MG63 (cell line): ENCODE data around the gene SOWAHA. TPM values are rescaled to one million over a fixed set of nuclear protein-coding genes. Genes with fewer than 3 reads are reported as not detected.
A peak's percentile ranks its signal among the peaks of the same experiment; 100 is the strongest.
"Not testable (repeated sequence)": the region's sequence is repeated elsewhere in the genome, so short reads cannot be mapped to it uniquely, and the experiment has no call there.

Experiments
- DNase-seq: peaks from one replicate; pipeline ENCODE4 v3.0.0-alpha.2; 2020
- H3K27me3 ChIP-seq: fragments of 250-450 bp; sonication (Bioruptor Pico); 2 replicates; pipeline ENCODE4 v1.5.1; 2020; ENCODE audit warnings: mild to moderate bottlenecking, moderate library complexity
- H3K36me3 ChIP-seq: fragments of 250-450 bp; sonication (Bioruptor Pico); 2 replicates; pipeline ENCODE4 v1.5.1; 2020; ENCODE audit warnings: mild to moderate bottlenecking, moderate library complexity
- H3K4me3 ChIP-seq: fragments of 250-450 bp; sonication (Bioruptor Pico); 2 replicates; pipeline ENCODE4 v1.5.1; 2020; ENCODE audit warnings: mild to moderate bottlenecking, moderate library complexity
- H3K9me3 ChIP-seq: fragments of 250-450 bp; sonication (Bioruptor Pico); 2 replicates; pipeline ENCODE4 v1.5.1; 2020; ENCODE audit warnings: mild to moderate bottlenecking, moderate library complexity
- total RNA-seq: library from RNA; depleted of rRNA; stranded (reverse); fragments of >200 nt; shearing (Covaris generic); gene quantifications from 2 replicates; pipeline ENCODE4 v1.2.3, GENCODE V29; 2014; ENCODE audit warnings: low replicate concordance; rRNA removed

The SOWAHA gene
- total RNA-seq, 1 experiment from 2014 or later: not detected

DNA sequence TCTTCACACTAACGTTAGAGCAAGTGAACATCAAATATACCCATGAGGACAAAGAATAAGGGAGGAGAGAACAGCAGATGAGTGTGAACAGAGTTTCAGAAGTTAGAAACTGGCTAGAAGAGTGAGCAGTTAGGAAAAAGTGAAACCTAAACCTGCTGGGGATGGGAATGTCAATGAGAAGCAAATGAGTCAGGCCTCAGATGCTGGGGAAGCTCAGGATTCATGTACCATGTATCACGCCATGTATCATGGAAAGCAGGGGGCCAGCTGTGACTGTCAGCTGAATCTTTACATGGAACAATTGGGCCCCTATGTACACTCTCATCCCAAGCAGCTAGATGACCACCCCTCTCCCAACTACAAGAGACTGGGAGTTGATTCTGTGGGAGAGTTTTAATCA is 37.0 kb downstream of the SOWAHA start:
- H3K36me3 ChIP-seq: no peaks in the 10 kb centered on the region

GRCh38 chr5:132853323-132853722 is 40.2 kb downstream of the SOWAHA start:
- no peak for DNase-seq

More for the DNA sequence above, 37.0 kb downstream of the SOWAHA start:
- Histone ChIP-seq H3K27me3 (no peaks in the 10 kb centered on the region), H3K4me3 (no peak overlapping the region), H3K9me3 (no peaks in the 10 kb centered on the region)
- no peak for DNase-seq

GRCh38 chr5:132853790-132854189 is 40.7 kb downstream of the SOWAHA start:
- Histone ChIP-seq H3K36me3 (no peaks in the 10 kb centered on the region), H3K9me3 (no peaks in the 10 kb centered on the region), H3K4me3 (no peak overlapping the region), H3K27me3 (no peaks in the 10 kb centered on the region)
- DNase-seq: no peak

More at GRCh38 chr5:132853323-132853722, 40.2 kb downstream of the SOWAHA start:
- Histone ChIP-seq H3K27me3 (no peaks in the 10 kb centered on the region), H3K36me3 (no peaks in the 10 kb centered on the region), H3K4me3 (no peak overlapping the region), H3K9me3 (no peaks in the 10 kb centered on the region)

DNA sequence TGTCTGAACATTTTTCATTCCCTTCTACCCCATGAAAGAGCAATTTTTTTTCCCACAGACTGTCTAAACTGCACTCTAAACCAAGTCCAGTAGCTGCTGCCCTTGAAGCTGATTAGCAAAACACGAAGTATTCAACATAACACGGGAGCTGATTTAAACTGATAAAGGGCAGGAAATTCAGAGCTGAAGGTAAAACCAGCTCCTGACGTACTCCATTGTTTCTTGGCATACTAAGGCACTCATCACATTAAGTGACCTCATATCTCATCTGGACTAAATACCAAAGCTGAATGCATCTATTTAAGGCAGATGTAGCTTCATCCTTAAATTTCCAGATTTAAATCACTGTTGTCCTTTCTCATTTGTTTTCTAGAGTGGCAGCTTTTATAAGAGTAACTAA is 41.2 kb downstream of the SOWAHA start:
- no peak for DNase-seq
- Histone ChIP-seq H3K36me3 (no peaks in the 10 kb centered on the region), H3K4me3 (no peak overlapping the region), H3K9me3 (no peaks in the 10 kb centered on the region), H3K27me3 (no peaks in the 10 kb centered on the region)

DNA sequence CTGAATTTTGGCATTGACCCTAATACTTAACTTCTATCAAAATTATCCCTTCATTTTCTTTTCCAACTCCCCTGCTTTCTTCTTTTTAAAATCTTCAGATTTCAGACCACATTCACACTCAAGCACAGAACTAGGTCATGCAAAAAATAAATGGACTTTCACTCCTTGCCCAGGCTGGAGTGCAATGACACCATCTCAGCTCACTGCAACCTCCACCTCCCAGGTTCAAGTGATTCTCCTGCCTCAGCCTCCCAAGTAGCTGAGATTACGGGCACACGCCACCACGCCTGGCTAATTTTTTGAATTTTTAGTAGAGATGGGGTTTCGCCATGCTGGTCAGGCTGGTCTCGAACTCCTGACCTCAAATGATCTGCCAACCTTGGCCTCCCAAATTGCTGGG is 41.9 kb downstream of the SOWAHA start:
- H3K4me3 ChIP-seq, H3K27me3 ChIP-seq, DNase-seq, H3K9me3 ChIP-seq, H3K36me3 ChIP-seq: not testable (repeated sequence)

GRCh38 chr5:132856011-132856410 is 42.9 kb downstream of the SOWAHA start:
- DNase-seq: no peak
- Histone ChIP-seq H3K4me3 (no peak overlapping the region), H3K9me3 (no peaks in the 10 kb centered on the region), H3K36me3 (no peaks in the 10 kb centered on the region), H3K27me3 (no peaks in the 10 kb centered on the region)

DNA sequence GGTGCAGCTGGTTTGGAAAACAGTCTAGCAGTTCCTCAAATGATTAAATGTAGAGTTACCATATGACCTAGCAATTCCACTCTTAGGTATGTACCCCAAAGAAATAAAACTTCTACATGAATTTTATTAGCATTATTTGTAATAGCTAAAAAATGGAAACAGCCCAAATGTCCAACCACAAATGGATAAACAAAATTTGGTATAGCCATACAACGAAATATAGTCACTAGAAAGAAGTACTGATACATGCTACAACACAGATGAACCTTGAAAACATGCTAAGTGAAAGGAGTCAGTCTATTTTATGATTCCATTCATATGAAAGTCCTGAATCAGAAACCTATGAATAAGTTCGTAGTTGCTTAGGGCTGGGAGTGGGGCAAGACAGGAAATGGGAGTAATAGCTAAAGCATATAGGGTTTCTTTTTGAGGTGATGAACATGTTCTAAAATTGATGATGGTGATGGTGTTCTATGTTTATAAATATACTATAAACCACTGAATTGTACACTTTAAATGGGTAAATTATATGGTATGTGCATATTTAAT is 46.9 kb downstream of the SOWAHA start:
- no peaks in the 10 kb centered on the region for H3K27me3 ChIP-seq
- DNase-seq: no peak
- H3K9me3 ChIP-seq: no peaks in the 10 kb centered on the region
- H3K36me3 ChIP-seq: no peaks in the 10 kb centered on the region
- no peak overlapping the region for H3K4me3 ChIP-seq

DNA sequence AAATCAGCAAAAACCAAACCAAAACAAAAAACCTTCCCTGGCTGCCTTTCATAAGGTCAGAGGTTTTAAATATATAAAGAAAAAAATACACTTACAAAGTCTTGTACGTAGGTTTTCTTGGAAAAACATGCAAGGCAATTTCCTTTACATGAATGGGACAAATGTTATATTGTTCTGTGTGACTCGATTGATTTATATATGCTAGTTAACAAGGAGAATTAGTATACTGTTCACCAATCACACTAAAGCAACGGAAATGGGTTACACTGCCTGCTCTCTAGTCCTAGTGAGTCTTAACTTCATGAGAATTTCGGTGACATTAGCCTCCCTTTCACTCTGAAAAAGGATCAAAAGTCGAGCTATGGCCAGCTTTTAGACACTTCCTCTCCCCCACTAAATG is 47.6 kb downstream of the SOWAHA start:
- Histone ChIP-seq H3K4me3 (no peak overlapping the region), H3K36me3 (no peaks in the 10 kb centered on the region), H3K9me3 (no peaks in the 10 kb centered on the region), H3K27me3 (no peaks in the 10 kb centered on the region)
- DNase-seq: no peak

DNA sequence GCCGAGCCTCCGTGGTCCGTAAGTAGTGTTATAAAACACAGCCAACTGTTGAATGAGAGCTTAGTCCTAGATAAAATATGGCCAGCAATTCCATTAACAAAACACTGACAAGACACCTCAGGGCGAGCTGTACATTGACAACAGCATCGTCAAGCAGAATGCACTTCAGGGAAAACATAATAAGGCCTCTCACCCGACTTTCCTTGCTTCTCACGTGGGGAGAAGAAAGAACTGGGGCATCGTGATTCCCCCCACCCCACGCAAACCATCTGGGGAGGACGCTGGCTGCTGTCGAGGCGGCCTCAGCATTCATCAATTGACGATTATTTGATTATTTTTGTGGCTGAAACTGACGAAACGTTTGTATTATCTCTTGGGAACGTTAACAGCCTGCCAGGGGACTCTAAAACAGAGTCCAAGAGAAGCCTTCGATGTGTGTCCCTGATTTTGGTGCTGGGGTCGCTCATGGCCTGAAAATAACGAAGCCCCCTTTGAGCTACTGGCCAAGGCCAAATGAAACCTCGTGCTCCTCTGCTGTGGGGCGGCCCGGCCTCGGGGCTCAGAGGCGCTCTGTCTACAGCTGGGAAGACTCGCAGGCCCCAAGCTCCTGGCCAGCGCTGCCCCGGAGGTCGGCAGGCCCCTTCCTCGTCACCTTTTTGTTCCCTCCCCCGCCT is 52.7 kb downstream of the SOWAHA start:
- Histone ChIP-seq H3K4me3 (peak overlapping the region; percentile 99), H3K9me3 (no peaks in the 10 kb centered on the region), H3K36me3 (peaks cover 38% of the 10 kb centered on the region), H3K27me3 (no peaks in the 10 kb centered on the region)
- no peak for DNase-seq

Other genes with a start within 250 kb of the SOWAHA start
- gene IL13, start 155.1 kb upstream of the SOWAHA start, total RNA-seq: not detected in 2 replicates
- not detected in 2 replicates for gene IL4, start 139.3 kb upstream of the SOWAHA start, total RNA-seq
- 5.3 and 6.2 TPM in 2 replicates for gene KIF3A, start 75.8 kb upstream of the SOWAHA start, total RNA-seq
- 0.27 TPM in 1 of 2 replicates, not detected in the other for gene CCNI2, start 65.9 kb upstream of the SOWAHA start, total RNA-seq
- 36.9 and 53.8 TPM in 2 replicates for gene SEPTIN8, start 36.1 kb upstream of the SOWAHA start, total RNA-seq
- gene SHROOM1, start 17.3 kb downstream of the SOWAHA start, total RNA-seq: 8.6 and 16.4 TPM in 2 replicates
- gene GDF9, start 53.2 kb downstream of the SOWAHA start, total RNA-seq: 0.15 TPM in 1 of 2 replicates, not detected in the other
- gene UQCRQ, start 53.3 kb downstream of the SOWAHA start, total RNA-seq: 388 and 1,689 TPM in 2 replicates
- 1.4 TPM in 1 of 2 replicates, not detected in the other for gene LEAP2, start 60.4 kb downstream of the SOWAHA start, total RNA-seq
- 18.3 and 26.9 TPM in 2 replicates for gene AFF4, start 150.3 kb downstream of the SOWAHA start, total RNA-seq
- gene ZCCHC10, start 213.2 kb downstream of the SOWAHA start, total RNA-seq: 20.5 and 32.5 TPM in 2 replicates
- 300 and 358 TPM in 2 replicates for gene HSPA4, start 238.7 kb downstream of the SOWAHA start, total RNA-seq